Measurements from ENCODE around the gene NUP210.

DNA sequence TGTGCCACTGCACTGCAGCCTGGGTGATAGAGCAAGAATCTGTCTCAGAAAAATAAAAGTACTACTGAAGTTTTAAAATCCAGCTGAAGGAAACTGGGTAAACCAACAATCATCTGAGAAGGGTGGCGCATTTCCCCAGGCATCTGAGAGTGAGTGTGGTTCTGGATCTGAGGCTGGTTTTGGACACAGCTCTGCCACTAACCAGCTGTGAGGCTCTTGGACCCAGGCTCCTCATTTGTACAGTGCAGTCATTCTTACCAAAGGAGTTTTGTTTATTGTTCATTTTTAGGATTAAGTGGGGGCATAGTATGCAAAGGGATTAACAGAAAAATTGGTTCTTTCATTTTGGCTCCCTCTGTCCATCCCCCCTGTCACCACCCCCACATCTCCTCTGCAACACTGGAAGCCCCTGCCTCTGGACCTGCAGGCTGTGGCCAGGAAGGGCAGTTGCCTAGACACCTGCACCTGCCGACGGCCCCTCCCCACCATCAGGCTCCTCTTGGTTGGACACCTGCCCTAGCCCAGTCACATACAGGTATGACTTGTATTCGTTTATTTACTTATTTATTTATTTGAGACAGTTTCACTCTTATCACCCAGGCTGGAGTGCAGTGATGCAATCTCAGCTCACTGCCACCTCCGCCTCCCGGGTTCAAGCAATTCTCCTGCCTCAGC, 8.8 kb downstream of the NUP210 start:
- no peak for TF ChIP-seq YY1 (IDR thresholded peaks at IDR 0.05; ENCODE audit: insufficient read depth, insufficient read length)
- TF ChIP-seq ZNF274 (IDR thresholded peaks at IDR 0.05; ENCODE audit: low read depth, low read length) = no peak
- TF ChIP-seq SUZ12 (IDR thresholded peaks at IDR 0.05; ENCODE audit: extremely low read depth, insufficient read depth, insufficient read length) = no peak
